AG09319 (cell line): ENCODE results near the gene KRTAP10-8.
"Not testable (repeated sequence)": the region's sequence is repeated elsewhere in the genome, so short reads cannot be mapped to it uniquely, and the experiment has no call there.

Source experiments
- DNase-seq: peaks from one replicate; pipeline ENCODE4 v3.0.0-alpha.2; 2010; ENCODE audit warnings: low read depth; ENCODE audit errors: extremely low read depth
- TF ChIP-seq, protein P1 (sequence below): IDR thresholded peaks from 2 replicates; pipeline ENCODE4 v1.5.1; 2011; ENCODE audit warnings: low read depth, mild to moderate bottlenecking, inconsistent platforms, low read length, moderate library complexity

The KRTAP10-8 gene

DNA sequence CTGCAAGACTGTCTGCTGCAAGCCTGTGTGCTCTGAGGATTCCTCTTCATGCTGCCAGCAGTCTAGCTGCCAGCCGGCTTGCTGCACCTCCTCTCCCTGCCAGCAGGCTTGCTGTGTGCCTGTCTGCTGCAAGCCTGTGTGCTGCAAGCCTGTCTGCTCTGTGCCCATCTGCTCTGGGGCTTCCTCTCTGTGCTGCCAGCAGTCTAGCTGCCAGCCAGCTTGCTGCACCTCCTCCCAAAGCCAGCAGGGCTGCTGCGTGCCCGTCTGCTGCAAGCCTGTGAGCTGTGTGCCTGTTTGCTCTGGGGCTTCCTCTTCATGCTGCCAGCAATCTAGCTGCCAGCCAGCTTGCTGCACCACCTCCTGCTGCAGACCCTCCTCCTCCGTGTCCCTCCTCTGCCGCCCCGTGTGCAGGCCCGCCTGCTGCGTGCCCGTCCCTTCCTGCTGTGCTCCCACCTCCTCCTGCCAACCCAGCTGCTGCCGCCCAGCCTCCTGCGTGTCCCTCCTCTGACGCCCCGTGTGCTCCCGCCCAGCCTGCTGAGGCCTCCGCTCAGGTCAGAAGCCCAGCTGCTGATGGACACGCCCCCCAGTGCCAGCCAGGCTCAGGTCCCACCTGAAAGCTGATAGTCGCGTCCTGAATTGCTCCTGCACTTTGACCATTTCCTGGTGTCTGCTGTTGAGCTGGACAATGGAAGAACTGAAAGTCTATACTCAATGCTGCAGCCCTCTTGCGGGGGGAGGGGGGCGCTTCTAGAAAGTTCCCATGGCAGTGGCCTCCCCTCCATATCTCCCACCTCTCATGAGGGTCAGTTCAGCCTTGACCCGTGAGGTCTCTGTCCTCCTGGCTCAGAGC is 37.2 kb upstream of the KRTAP10-8 start:
- TF ChIP-seq, protein P1, sequence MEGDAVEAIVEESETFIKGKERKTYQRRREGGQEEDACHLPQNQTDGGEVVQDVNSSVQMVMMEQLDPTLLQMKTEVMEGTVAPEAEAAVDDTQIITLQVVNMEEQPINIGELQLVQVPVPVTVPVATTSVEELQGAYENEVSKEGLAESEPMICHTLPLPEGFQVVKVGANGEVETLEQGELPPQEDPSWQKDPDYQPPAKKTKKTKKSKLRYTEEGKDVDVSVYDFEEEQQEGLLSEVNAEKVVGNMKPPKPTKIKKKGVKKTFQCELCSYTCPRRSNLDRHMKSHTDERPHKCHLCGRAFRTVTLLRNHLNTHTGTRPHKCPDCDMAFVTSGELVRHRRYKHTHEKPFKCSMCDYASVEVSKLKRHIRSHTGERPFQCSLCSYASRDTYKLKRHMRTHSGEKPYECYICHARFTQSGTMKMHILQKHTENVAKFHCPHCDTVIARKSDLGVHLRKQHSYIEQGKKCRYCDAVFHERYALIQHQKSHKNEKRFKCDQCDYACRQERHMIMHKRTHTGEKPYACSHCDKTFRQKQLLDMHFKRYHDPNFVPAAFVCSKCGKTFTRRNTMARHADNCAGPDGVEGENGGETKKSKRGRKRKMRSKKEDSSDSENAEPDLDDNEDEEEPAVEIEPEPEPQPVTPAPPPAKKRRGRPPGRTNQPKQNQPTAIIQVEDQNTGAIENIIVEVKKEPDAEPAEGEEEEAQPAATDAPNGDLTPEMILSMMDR = no peak
- no peak for DNase-seq

DNA sequence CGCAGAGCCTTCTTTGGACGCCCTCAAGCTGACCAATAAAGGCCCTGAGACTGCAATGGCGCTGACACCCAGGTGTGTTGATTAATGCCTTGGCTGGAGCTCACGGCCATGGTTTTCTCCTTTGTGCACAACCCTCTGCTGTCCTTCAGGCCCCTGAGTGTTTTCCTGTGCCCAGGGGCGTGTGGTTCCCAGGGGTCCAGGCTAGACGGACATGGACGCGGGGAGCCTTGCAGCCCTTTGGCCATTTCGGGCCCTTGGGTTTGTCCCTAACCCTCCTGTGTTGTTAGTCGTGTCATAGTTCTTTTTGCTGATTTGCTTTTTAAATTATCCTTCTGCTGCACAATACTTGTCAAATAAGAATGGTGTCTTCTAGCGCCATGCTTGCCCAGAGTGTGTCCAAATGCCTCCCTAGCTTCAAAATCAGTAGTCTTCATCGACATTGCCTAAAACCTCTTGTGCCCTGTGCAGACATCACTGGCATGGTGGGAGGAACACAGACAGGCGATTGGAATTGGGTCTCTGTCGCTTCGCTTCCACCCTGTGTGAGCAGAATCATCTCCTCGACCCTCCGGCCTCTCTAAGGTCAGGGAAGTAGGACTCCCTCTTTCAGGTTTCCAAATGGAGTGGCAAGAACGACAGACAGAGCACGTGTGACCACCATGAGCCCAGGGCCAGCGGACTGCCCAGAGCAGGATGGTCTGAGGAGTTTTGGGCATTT is 36.4 kb upstream of the KRTAP10-8 start:
- no peak for DNase-seq
- TF ChIP-seq, protein P1 = no peak

DNA sequence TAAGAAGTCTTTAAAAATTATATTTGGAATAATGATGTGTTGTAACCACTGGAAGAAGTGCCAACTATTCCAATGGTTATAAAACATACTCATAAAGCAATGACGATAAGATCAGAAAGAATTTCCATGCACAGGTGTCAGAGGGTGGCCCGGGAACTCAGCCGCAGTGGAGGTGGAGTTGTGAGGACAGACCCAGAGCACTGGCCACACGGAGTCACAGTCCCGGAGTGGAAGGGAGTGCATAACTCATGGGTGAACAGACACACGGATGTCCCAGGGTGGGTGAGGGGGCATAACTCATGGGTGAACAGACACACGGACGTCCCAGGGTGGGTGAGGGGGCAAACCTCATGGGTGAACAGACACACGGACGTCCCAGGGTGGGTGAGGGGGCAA is 35.9 kb upstream of the KRTAP10-8 start:
- TF ChIP-seq, protein P1 = no peak
- no peak for DNase-seq

DNA sequence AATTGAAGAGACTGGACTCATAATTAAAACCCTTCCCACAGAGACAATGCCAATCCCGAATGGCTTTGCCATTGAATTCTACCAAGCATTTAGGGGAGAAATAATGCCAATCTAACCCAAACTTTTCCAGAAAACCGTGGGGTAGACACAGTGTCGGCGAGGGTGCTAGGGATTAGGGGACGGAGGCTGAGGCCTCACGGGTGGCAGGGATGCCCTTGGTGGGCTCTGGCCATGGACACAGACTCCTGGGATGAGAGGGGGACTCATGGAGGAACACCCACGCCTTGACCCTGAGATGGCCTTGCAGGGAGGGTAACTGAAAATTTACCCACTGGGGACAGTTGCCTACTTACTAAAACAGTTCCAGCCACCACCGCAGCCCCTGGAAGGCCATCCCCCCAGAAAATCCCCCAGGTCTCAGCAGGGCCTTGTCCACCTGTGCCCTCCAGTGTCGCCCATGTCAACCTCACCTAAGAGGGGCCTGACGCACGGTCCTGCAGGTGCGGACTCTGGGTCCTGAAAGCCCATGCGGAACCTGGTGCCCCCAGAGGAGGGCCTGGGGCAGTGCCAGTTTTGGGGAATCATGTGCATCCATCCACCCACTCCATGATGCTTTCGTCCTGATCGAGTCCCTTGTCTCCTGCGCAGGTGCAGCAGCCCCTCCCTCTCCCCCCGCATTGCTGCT is 33.4 kb upstream of the KRTAP10-8 start:
- TF ChIP-seq, protein P1 = no peak
- no peak for DNase-seq

DNA sequence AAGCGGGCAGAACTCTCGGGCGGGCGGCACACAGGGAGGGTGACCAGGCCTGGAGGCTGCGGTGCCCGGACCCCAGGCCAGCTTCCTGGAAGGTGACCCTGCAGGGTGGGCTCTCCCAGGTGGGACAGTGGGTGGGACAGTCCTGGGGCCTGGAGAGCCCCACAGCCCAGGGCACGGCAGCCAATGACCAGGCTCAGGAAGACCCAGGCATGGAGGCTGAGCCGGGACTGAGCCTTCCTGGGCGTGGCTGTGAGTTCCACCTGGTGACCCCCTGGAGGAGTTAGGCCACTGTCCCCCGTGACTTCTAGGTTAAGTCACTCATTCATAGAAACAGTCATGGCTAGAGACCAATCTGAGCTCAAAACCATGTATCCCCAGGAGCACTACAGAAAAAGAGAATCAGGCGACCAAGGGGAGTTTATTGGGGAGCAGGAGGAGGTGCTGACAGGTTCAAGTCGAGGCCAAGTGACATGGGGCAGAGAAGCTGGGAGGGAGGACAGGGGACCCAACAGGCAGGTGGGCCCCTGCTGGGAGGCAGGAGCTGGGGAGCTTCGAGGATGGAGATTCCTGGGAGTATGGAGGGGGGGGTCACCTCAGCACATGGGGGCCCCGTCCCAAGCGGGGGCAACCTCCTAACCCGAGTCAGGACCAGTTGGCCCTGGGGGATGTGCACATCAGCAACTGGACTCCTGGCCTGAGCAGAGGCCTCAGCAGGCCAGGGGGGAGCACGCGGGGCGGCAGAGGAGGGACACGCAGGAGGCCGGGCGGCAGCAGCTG is 32.6 kb upstream of the KRTAP10-8 start:
- DNase-seq = no peak
- TF ChIP-seq, protein P1 = no peak

DNA sequence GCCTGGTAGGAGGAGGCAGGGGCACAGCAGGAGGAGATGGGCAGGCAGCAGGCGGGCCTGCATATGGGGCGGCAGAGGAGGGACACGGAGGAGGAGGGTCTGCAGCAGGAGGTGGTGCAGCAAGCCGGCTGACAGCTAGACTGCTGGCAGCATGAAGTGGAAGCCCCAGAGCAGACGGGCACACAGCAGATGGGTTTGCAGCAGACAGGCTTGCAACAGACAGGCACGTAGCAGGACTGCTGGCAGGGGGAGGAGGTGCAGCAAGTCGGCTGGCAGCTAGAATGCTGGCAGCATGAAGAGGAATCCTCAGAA is 32.1 kb upstream of the KRTAP10-8 start:
- TF ChIP-seq, protein P1 = no peak
- no peak for DNase-seq

DNA sequence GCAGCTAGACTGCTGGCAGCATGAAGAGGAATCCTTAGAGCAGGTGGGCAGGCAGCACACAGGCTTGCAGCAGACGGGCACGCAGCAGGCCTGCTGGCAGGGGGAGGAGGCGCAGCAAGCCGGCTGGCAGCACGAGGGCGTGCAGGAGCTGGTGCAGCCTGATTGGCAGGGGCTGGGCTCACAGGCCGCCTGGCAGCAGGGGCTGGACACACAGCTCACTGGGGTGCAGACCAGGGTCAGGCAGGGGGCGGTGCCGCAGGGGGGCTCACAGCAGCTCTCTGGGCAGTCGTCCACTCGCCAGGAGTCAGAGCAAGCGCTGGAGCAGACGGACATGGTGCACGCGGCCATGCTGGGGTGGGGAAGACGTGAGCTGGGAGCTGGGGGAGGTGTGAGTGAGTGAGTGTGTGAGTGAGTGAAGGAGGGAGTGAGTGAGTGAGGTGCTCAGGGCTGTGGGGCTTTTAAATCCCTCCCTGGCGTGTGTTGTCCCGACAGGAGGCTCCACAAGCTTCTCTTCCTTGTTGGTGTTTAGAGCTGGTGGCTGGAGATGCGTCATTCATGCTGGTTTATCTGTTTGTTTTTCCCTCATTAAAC is 31.6 kb upstream of the KRTAP10-8 start, which contains the start of gene KRTAP10-5:
Gene KRTAP10-5, minus strand, starts transcription at position 374 of the 591 bp plus-strand sequence. Its CDS starts 26 bp downstream, at position 348.
- not testable (repeated sequence) for DNase-seq
